OCI-LY7 (cell line): ENCODE results near the gene PTPN13. TPM values are rescaled to one million over a fixed set of nuclear protein-coding genes. Genes with fewer than 3 reads are reported as not detected.

Experiments used
- BruUV-seq: library from RNA; stranded (reverse); fragments of 400-500 nt; replicated peaks from 2 replicates; lab custom pipeline; 2021; lab: Mats Ljungman, UMichigan
- CTCF ChIA-PET: fragments of 300-600 bp; sonication (Branson Sonifier 250); formaldehyde crosslinking; loops from one replicate; lab custom pipeline; 2022; ENCODE audit warnings: antibody characterized with exemption; ENCODE audit not compliant: unreplicated experiment; lab: Charles Lee
- POLR2A ChIA-PET: fragments of 300-600 bp; sonication (Branson Sonifier 250); formaldehyde crosslinking; loops from one replicate; lab custom pipeline; 2022; ENCODE audit warnings: antibody characterized with exemption; lab: Charles Lee
- DNase-seq: peaks from one replicate; pipeline ENCODE4 v3.0.0-alpha.2; 2015; ENCODE audit warnings: low spot score
- H2AFZ ChIP-seq: fragments of 200-600 bp; sonication (generic), shearing (Covaris generic); 2 replicates; pipeline ENCODE4 v1.6.1; 2014; ENCODE audit warnings: mild to moderate bottlenecking, antibody characterized with exemption, low read length, moderate library complexity
- H3K27ac ChIP-seq: fragments of 200-600 bp; sonication (generic); 2 replicates; pipeline ENCODE4 v1.5.1; 2014; ENCODE audit warnings: mixed run types, low read depth, mild to moderate bottlenecking, moderate library complexity, low read length, inconsistent platforms; ENCODE audit not compliant: poor library complexity, severe bottlenecking
- H3K36me3 ChIP-seq: fragments of 200-600 bp; sonication (generic); 2 replicates; pipeline ENCODE4 v1.6.1; 2014; ENCODE audit warnings: mild to moderate bottlenecking, antibody characterized with exemption, low read length, moderate library complexity, mixed read lengths; ENCODE audit not compliant: insufficient read depth
- H3K4me1 ChIP-seq: fragments of 200-600 bp; sonication (generic); 2 replicates; pipeline ENCODE4 v1.5.1; 2014; ENCODE audit warnings: mild to moderate bottlenecking, low read length; ENCODE audit not compliant: insufficient read depth, poor library complexity, severe bottlenecking
- H3K4me2 ChIP-seq: fragments of 200-600 bp; sonication (generic); 2 replicates; pipeline ENCODE4 v1.6.1; 2014; ENCODE audit warnings: mild to moderate bottlenecking, low read length
- H3K4me3 ChIP-seq: fragments of 200-600 bp; sonication (generic); 2 replicates; pipeline ENCODE4 v1.5.1; 2014; ENCODE audit warnings: mild to moderate bottlenecking, low read depth, low read length; ENCODE audit not compliant: poor library complexity, severe bottlenecking
- H3K79me2 ChIP-seq: fragments of 200-600 bp; sonication (generic); 2 replicates; pipeline ENCODE4 v1.6.1; 2016; ENCODE audit warnings: low read depth, mild to moderate bottlenecking, low read length, moderate library complexity, mixed read lengths; ENCODE audit not compliant: insufficient read depth
- H3K9me2 ChIP-seq: fragments of 200-600 bp; sonication (generic); 2 replicates; pipeline ENCODE4 v1.6.1; 2016; ENCODE audit warnings: mild to moderate bottlenecking, low read length, mixed read lengths; ENCODE audit not compliant: insufficient read depth
- H3K9me3 ChIP-seq: fragments of 200-600 bp; sonication (generic); 2 replicates; pipeline ENCODE4 v1.6.1; 2014; ENCODE audit warnings: mild to moderate bottlenecking, mixed run types, low read length, mixed read lengths
- H4K20me1 ChIP-seq: fragments of 200-600 bp; sonication (generic); 2 replicates; pipeline ENCODE4 v1.6.1; 2014; ENCODE audit warnings: mild to moderate bottlenecking, antibody characterized with exemption, low read length, moderate library complexity, mixed read lengths; ENCODE audit not compliant: insufficient read depth
- CTCF ChIP-seq: fragments of 200-600 bp; sonication (generic); conservative IDR thresholded peaks from 2 replicates; pipeline ENCODE4 v1.5.1; 2014; ENCODE audit warnings: mild to moderate bottlenecking, antibody characterized with exemption, low read length, moderate library complexity, mixed read lengths
- EZH2phosphoT487 ChIP-seq: fragments of 200-600 bp; sonication (generic); IDR thresholded peaks from 2 replicates; pipeline ENCODE4 v1.6.1; 2018; ENCODE audit warnings: low read depth, borderline replicate concordance, mild to moderate bottlenecking, mixed run types, antibody characterized with exemption, low read length, moderate library complexity, mixed read lengths
- intact Hi-C: fragments of 100-400 bp; cut with micrococcal nuclease; formaldehyde crosslinking; loops from one replicate; pipeline ENCODE4 v1.10.0; 2022; ENCODE audit not compliant: unreplicated experiment
- total RNA-seq, 2 experiments: library from RNA; depleted of rRNA in 1 of 2; stranded (reverse); fragments of >200 nt in 1 of 2; shearing (Covaris generic) in 1 of 2; gene quantifications; 2 replicates each; pipeline ENCODE4 v1.2.3, GENCODE V29; 2014 to 2022

PTPN13 gene
- total RNA-seq, 2 experiments from 2014 or later: not detected

DNA sequence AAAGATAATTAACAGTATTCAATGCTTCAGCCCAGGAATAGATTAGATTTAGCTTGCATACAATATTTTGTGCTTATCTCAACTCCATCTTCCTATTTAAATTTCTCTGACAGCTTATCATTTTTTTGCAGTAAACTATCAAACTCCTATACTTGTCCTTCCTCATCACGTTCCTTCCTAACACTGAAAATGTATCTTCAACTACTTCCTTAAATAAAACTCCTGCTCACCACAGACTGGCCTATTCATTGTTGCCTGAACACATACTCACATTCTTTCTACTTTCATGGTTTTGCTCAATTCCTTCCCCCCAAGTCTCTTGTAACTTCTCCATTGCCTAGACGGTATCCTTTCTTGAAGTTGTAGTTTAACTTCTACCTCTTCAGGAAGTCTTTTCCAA, 28.5 kb upstream of the PTPN13 start:
- BruUV-seq: no TSS peak

DNA sequence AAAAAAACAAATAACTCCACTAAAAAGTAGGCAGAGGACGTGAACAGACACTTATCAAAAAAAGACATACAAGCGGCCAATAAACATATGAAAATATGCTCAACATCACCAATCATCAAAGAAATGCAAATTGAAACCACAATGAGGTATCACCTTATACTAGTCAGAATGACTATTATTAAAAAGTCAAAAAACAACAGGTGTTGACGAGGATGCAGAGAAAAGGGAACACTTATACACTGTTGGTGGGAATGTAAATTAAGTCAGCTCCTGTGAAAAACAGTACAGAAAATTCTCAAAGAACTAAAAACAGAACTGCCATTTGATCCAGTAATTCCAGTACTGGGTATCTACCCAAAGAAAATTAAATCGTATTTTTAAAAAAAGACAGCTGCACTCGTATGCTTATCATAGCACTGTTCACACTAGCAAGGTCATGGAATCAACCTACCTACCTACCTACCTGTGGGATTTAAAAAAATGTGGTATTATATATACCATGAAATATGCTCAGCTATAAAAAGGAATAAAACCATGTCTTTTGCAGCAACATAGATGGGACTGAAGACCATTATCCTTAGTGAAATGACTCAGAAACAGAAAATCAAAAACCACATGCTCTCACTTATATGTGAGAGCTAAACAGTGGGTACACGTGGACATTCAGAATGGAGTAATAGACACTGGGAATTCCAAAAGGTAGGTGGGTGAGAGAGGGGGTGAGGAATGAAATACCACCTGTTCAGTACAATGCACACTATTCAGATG, 24.8 kb upstream of the PTPN13 start:
- Histone ChIP-seq H3K27ac (no peak overlapping the region), H3K4me3 (no peak overlapping the region), H2AFZ (no peak overlapping the region), H3K36me3 (no peaks in the 10 kb centered on the region), H3K79me2 (no peaks in the 10 kb centered on the region), H3K9me2 (no peaks in the 10 kb centered on the region), H3K4me1 (no peaks in the 10 kb centered on the region), H4K20me1 (no peaks in the 10 kb centered on the region), H3K9me3 (no peaks in the 10 kb centered on the region), H3K4me2 (no peak overlapping the region)
- CTCF ChIA-PET: no interaction called here
- intact Hi-C loops: no loop called here
- BruUV-seq: no TSS peak
- DNase-seq: no peak
- POLR2A ChIA-PET: interaction anchor here (0.8 kb wide), 1 partner anchor 178 kb away, joined by 3 read pairs; no protein-coding TSS in a partner anchor
- no peak for TF ChIP-seq EZH2phosphoT487

More for the DNA sequence above, 28.5 kb upstream of the PTPN13 start:
- Histone ChIP-seq H3K4me3 (no peak overlapping the region), H3K4me2 (no peak overlapping the region), H3K27ac (no peak overlapping the region), H3K9me3 (no peaks in the 10 kb centered on the region), H2AFZ (no peak overlapping the region), H3K4me1 (no peaks in the 10 kb centered on the region), H3K36me3 (no peaks in the 10 kb centered on the region), H3K9me2 (no peaks in the 10 kb centered on the region), H3K79me2 (no peaks in the 10 kb centered on the region), H4K20me1 (no peaks in the 10 kb centered on the region)
- ChIA-PET CTCF (no interaction called here), POLR2A (no interaction called here)
- DNase-seq: no peak
- TF ChIP-seq EZH2phosphoT487: no peak
- TF ChIP-seq CTCF: no peak
- intact Hi-C loops: no loop called here

- Histone ChIP-seq H2AFZ (no peak overlapping the region), H4K20me1 (no peaks in the 10 kb centered on the region), H3K4me1 (no peaks in the 10 kb centered on the region), H3K9me3 (no peaks in the 10 kb centered on the region), H3K4me3 (no peak overlapping the region), H3K4me2 (no peak overlapping the region), H3K36me3 (no peaks in the 10 kb centered on the region), H3K27ac (no peak overlapping the region), H3K9me2 (no peaks in the 10 kb centered on the region), H3K79me2 (no peaks in the 10 kb centered on the region)
- ChIA-PET POLR2A (no interaction called here), CTCF (no interaction called here)
- no peak for TF ChIP-seq EZH2phosphoT487
- intact Hi-C loops: no loop called here
- no TSS peak for BruUV-seq
- no peak for DNase-seq
Observed at GRCh38 chr4:86579941-86580340, 14.2 kb upstream of the PTPN13 start.
